HCT116 (cell line): ENCODE measurements around the gene TES. TPM values are rescaled to one million over a fixed set of nuclear protein-coding genes. Genes with fewer than 3 reads are reported as not detected.
"Not testable (repeated sequence)": the region's sequence is repeated elsewhere in the genome, so short reads cannot be mapped to it uniquely, and the experiment has no call there.

Experiments used
- ATAC-seq: fragments of 200-7000 bp; cut with Tn5 transposase; 2 replicates; pipeline ENCODE4 v1.9.1; 2020; ENCODE audit warnings: mild to moderate bottlenecking, moderate library complexity
- BruUV-seq: library from RNA; stranded (reverse); fragments of 400-500 nt; replicated peaks from 2 replicates; lab custom pipeline; 2021; lab: Mats Ljungman, UMichigan
- CTCF ChIA-PET: fragments of 300-600 bp; sonication (Branson Sonifier 250); formaldehyde crosslinking; loops from one replicate; lab custom pipeline; 2021; ENCODE audit warnings: antibody characterized with exemption; lab: Charles Lee
- POLR2A ChIA-PET: fragments of 300-600, 350-600 bp; sonication (Branson Sonifier 250); formaldehyde crosslinking; loops from one replicate; lab custom pipeline; 2021; ENCODE audit warnings: antibody characterized with exemption; lab: Charles Lee
- RAD21 ChIA-PET, 2 experiments: fragments of 300-600 bp; sonication (Branson Sonifier 250); formaldehyde crosslinking; loops; one replicate each; lab custom pipeline; 2023; ENCODE audit warnings: low total read pairs in 2 of 2; ENCODE audit not compliant: uncharacterized antibody in 2 of 2, unreplicated experiment in 2 of 2, low non-redundant PET in 1 of 2; lab: Charles Lee
- DNase-seq: peaks from one replicate; pipeline ENCODE4 v3.0.0-alpha.2; 2010; ENCODE audit warnings: low read depth, low spot score
- H2AFZ ChIP-seq: fragments of 200-600 bp; shearing (Covaris generic), sonication (generic); 2 replicates; pipeline ENCODE4 v1.6.1; 2017; ENCODE audit warnings: low read depth, mixed run types, mixed read lengths, antibody characterized with exemption, low read length; ENCODE audit not compliant: poor library complexity, severe bottlenecking
- H3K27ac ChIP-seq: 2 replicates; pipeline ENCODE4 v1.5.1; 2012; ENCODE audit warnings: low read depth, low read length
- H3K27me3 ChIP-seq: fragments of 200-600 bp; sonication (generic); 2 replicates; pipeline ENCODE4 v1.6.1; 2016; ENCODE audit warnings: mixed run types, low read length, mixed read lengths; ENCODE audit not compliant: insufficient read depth
- H3K36me3 ChIP-seq, 2 experiments: fragments of 200-500 bp in 1 of 2; fragments of 200-600 bp in 1 of 2; sonication (Bioruptor generic) in 1 of 2; sonication (generic) in 1 of 2; 2 replicates each; pipeline versions ENCODE4 v1.5.1 to v1.6.1; 2014 to 2016; ENCODE audit warnings: low read length in 2 of 2, inconsistent platforms in 1 of 2, mixed read lengths in 1 of 2, mixed run types in 1 of 2; ENCODE audit not compliant: insufficient read depth in 2 of 2, control insufficient read depth in 1 of 2
- H3K4me1 ChIP-seq, 2 experiments: fragments of 200-600 bp in 1 of 2; sonication (generic) in 1 of 2; 2 replicates each; pipeline versions ENCODE4 v1.5.1 to v1.6.1; 2012 to 2017; ENCODE audit warnings: low read length in 2 of 2, inconsistent platforms in 1 of 2, mild to moderate bottlenecking in 1 of 2, mixed read lengths in 1 of 2, mixed run types in 1 of 2, moderate library complexity in 1 of 2; ENCODE audit not compliant: insufficient read depth in 2 of 2, control insufficient read depth in 1 of 2
- H3K4me2 ChIP-seq: fragments of 200-600 bp; sonication (generic); 2 replicates; pipeline ENCODE4 v1.6.1; 2017; ENCODE audit warnings: mixed run types, low read length, mixed read lengths
- H3K4me3 ChIP-seq, 2 experiments: fragments of 200-600 bp in 1 of 2; sonication (generic) in 1 of 2; replicated peaks in 1 of 2; 2 replicates each; pipeline ENCODE4 v1.5.1; 2011 to 2016; ENCODE audit warnings: low read length in 2 of 2, control low read depth in 1 of 2, low read depth in 1 of 2, mild to moderate bottlenecking in 1 of 2, mixed read lengths in 1 of 2, mixed run types in 1 of 2
- H3K79me2 ChIP-seq: fragments of 200-600 bp; sonication (generic); 2 replicates; pipeline ENCODE4 v1.6.1; 2017; ENCODE audit warnings: mild to moderate bottlenecking, mixed run types, low read length, moderate library complexity, mixed read lengths; ENCODE audit not compliant: insufficient read depth
- H3K9ac ChIP-seq: fragments of 200-600 bp; sonication (generic); 2 replicates; pipeline ENCODE4 v1.6.1; 2016; ENCODE audit warnings: low read length, mixed read lengths
- H3K9me2 ChIP-seq: fragments of 200-600 bp; sonication (generic), shearing (Covaris generic); 2 replicates; pipeline ENCODE4 v1.6.1; 2017; ENCODE audit warnings: mixed run types, mild to moderate bottlenecking, moderate library complexity; ENCODE audit not compliant: insufficient read depth
- H3K9me3 ChIP-seq, 2 experiments: fragments of 200-500 bp in 1 of 2; fragments of 200-600 bp in 1 of 2; sonication (Bioruptor generic) in 1 of 2; sonication (generic) in 1 of 2; 2 replicates each; pipeline ENCODE4 v1.6.1; 2014 to 2017; ENCODE audit warnings: low read length in 2 of 2, mixed read lengths in 2 of 2, inconsistent platforms in 1 of 2, low read depth in 1 of 2, mild to moderate bottlenecking in 1 of 2, mixed run types in 1 of 2, moderate library complexity in 1 of 2; ENCODE audit not compliant: control insufficient read depth in 1 of 2, insufficient read depth in 1 of 2
- H4K20me1 ChIP-seq: fragments of 200-600 bp; sonication (generic), shearing (Covaris generic); 2 replicates; pipeline ENCODE4 v1.6.1; 2017; ENCODE audit warnings: mixed run types, mild to moderate bottlenecking, moderate library complexity; ENCODE audit not compliant: insufficient read depth
- CEBPB ChIP-seq: IDR thresholded peaks from 2 replicates; pipeline ENCODE4 v1.6.1; 2012; ENCODE audit warnings: low read depth
- ELF1 ChIP-seq: IDR thresholded peaks from 2 replicates; pipeline ENCODE4 v1.6.1; 2012; ENCODE audit warnings: low read depth, borderline replicate concordance
- EZH2phosphoT487 ChIP-seq: fragments of 200-600 bp; IDR thresholded peaks from 2 replicates; pipeline ENCODE4 v1.6.1; 2018; ENCODE audit warnings: antibody characterized with exemption, borderline replicate concordance
- FOSL1 ChIP-seq: IDR thresholded peaks from 2 replicates; pipeline ENCODE4 v1.6.1; 2012; ENCODE audit warnings: low read depth
- SP1 ChIP-seq: IDR thresholded peaks from 2 replicates; pipeline ENCODE4 v1.6.1; 2012; ENCODE audit warnings: low read depth
- SRF ChIP-seq: IDR thresholded peaks from 2 replicates; pipeline ENCODE4 v1.6.1; 2012; ENCODE audit warnings: low read depth
- TCF7L2 ChIP-seq: IDR thresholded peaks from 2 replicates; pipeline ENCODE4 v1.7.0; 2011; ENCODE audit warnings: borderline replicate concordance, inconsistent platforms; ENCODE audit not compliant: insufficient read depth, insufficient read length; ENCODE audit errors: extremely low read depth
- intact Hi-C: fragments of 100-400 bp; cut with micrococcal nuclease; formaldehyde crosslinking; loops from 2 replicates; pipeline ENCODE4 v1.10.0; 2022
- total RNA-seq: library from RNA; stranded (reverse); gene quantifications from one replicate; pipeline ENCODE4 v1.2.1, GENCODE V29; 2021; ENCODE audit not compliant: unreplicated experiment
- TF ChIP-seq, protein P1 (sequence below): IDR thresholded peaks from 2 replicates; pipeline ENCODE4 v1.6.1; 2011; ENCODE audit warnings: mild to moderate bottlenecking, low read length, moderate library complexity; ENCODE audit not compliant: insufficient replicate concordance; ENCODE audit errors: extremely low read depth

The TES gene
- total RNA-seq, 1 experiment from 2014 or later: 129 TPM

DNA sequence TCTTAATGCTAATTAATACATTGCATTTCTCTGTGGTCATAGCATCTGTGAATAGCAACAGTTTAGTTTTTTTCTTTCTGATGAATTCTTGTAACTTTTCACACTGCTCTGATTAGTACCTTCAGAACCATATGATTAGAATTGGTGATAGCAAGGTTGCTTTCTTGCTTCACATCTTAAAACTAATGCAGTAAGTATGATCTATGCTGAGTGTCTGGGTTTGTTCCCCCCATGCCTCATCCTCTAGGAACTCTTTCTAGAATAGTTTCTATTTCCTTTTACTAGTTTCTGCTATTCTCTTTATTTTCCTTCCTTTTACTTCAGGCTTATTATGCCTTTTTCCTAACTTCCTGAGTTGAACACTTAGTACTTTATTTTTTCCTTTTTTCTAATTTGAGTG is 32.4 kb downstream of the TES start (continued):
- TF ChIP-seq, protein P1, sequence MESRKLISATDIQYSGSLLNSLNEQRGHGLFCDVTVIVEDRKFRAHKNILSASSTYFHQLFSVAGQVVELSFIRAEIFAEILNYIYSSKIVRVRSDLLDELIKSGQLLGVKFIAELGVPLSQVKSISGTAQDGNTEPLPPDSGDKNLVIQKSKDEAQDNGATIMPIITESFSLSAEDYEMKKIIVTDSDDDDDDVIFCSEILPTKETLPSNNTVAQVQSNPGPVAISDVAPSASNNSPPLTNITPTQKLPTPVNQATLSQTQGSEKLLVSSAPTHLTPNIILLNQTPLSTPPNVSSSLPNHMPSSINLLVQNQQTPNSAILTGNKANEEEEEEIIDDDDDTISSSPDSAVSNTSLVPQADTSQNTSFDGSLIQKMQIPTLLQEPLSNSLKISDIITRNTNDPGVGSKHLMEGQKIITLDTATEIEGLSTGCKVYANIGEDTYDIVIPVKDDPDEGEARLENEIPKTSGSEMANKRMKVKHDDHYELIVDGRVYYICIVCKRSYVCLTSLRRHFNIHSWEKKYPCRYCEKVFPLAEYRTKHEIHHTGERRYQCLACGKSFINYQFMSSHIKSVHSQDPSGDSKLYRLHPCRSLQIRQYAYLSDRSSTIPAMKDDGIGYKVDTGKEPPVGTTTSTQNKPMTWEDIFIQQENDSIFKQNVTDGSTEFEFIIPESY: no peak
- no peak for TF ChIP-seq ELF1
- no peak for TF ChIP-seq SRF
- no peak for TF ChIP-seq FOSL1
- TF ChIP-seq EZH2phosphoT487: no peak
- no peak for TF ChIP-seq SP1

DNA sequence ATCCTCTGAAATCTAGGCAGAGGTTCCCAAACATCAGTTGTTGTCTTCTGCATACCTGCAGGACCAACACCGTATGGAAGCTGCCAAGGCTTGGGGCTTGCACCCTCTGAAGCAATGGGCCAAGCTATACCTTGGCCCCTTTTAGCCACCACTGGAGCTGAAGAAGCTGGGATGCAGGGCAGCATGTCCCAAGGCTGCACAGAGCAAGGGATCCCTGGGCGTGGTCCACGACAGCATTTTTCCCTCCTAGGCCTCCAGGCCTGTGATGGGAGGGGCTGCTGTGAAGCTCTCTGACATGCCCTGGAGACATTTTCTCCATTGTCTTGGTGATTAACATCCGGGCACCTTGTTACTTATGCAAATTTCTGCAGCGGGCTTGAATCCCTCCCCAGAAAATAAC is 34.5 kb downstream of the TES start:
- CTCF ChIA-PET, H2AFZ ChIP-seq, H3K27ac ChIP-seq, H3K4me2 ChIP-seq, H3K9me2 ChIP-seq, H3K9ac ChIP-seq, H4K20me1 ChIP-seq, POLR2A ChIA-PET, H3K27me3 ChIP-seq, ATAC-seq, BruUV-seq, DNase-seq, intact Hi-C loops, RAD21 ChIA-PET, H3K4me3 ChIP-seq, H3K9me3 ChIP-seq, H3K4me1 ChIP-seq: not testable (repeated sequence)
- Histone ChIP-seq H3K79me2 (peaks cover 70% of the 10 kb centered on the region), H3K36me3 (peaks cover 9 to 52% of the 10 kb centered on the region in 2 experiments)

DNA sequence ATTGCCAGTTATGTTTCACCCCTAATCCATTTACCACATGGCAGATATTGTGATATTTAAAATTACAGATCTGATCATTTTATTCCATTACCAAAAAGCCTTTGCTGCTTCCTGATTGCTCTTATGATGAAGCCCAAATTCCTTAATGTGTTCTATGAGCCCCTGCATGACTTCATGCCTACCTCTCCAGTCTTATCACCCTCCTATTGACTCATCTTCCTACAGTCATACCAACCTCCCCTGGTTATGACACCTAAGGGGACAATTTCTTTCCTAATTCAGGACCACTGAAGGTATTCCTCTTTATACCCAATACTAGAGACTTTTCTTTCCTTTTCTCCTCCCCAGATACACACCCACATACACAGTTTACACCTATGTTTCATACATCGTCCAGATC is 36.0 kb downstream of the TES start:
- H3K36me3 ChIP-seq: peaks cover 10 to 58% of the 10 kb centered on the region in 2 experiments
- RAD21 ChIA-PET: interaction anchor here in 1 of 2 experiments (0.6 kb wide), 1 partner anchor 216 kb away, joined by 3 read pairs; no protein-coding TSS in a partner anchor

More for the DNA sequence above, 36.0 kb downstream of the TES start:
- ChIA-PET POLR2A (no interaction called here), CTCF (no interaction called here)
- Histone ChIP-seq H3K4me2 (no peak overlapping the region), H3K27me3 (no peaks in the 10 kb centered on the region), H3K79me2 (peaks cover 65% of the 10 kb centered on the region), H2AFZ (no peak overlapping the region), H3K4me3 (no peak overlapping the region), H4K20me1 (no peaks in the 10 kb centered on the region), H3K9me2 (no peaks in the 10 kb centered on the region), H3K9me3 (peaks cover 0 to 8% of the 10 kb centered on the region in 2 experiments; a peak in 1 of 4 replicates), H3K27ac (no peak overlapping the region), H3K9ac (no peak overlapping the region), H3K4me1 (no peaks in the 10 kb centered on the region)
- no peak for TF ChIP-seq FOSL1
- no peak for TF ChIP-seq CEBPB
- TF ChIP-seq, protein P1: no peak
- no peak for TF ChIP-seq TCF7L2
- no peak for TF ChIP-seq SRF
- BruUV-seq: no TSS peak
- no peak for ATAC-seq
- intact Hi-C loops: no loop called here
- DNase-seq: no peak
